K562 (cell line): ENCODE results near the gene DPM2. TPM values are rescaled to one million over a fixed set of nuclear protein-coding genes. Genes with fewer than 3 reads are reported as not detected.

Experiments used
- BACH1 ChIP-seq: fragments of 200-800 bp; sonication (Bioruptor generic); IDR thresholded peaks from 2 replicates; pipeline ENCODE4 v1.6.1; 2016; ENCODE audit warnings: missing genetic modification characterization, missing compliant biosample characterization
- ELF2 ChIP-seq: fragments of 250-450 bp; sonication (Bioruptor Pico); IDR thresholded peaks from 2 replicates; pipeline ENCODE4 v1.5.0; 2021; ENCODE audit warnings: mild to moderate bottlenecking
- ETV6 ChIP-seq, 3 experiments: fragments of 150-350 bp in 1 of 3; sonication (generic) in 1 of 3; formaldehyde crosslinking in 1 of 3; IDR thresholded peaks; 2 replicates each; pipeline versions ENCODE4 v1.6.1 to v1.8.0; 2014 to 2022; ENCODE audit warnings: borderline replicate concordance in 2 of 3, low read depth in 2 of 3, antibody characterized with exemption in 1 of 3, low read length in 1 of 3, mild to moderate bottlenecking in 1 of 3, missing genetic modification reagents in 1 of 3
- FIP1L1 ChIP-seq: fragments of 200-400 bp; formaldehyde crosslinking; IDR thresholded peaks from 2 replicates; pipeline ENCODE4 v1.6.1; 2018; ENCODE audit warnings: mild to moderate bottlenecking, low read depth, low read length; ENCODE audit not compliant: poor library complexity, severe bottlenecking
- FOXP1 ChIP-seq: sonication (generic); formaldehyde crosslinking; IDR thresholded peaks from 2 replicates; pipeline ENCODE4 v1.8.0; 2022; ENCODE audit warnings: mild to moderate bottlenecking, missing genetic modification reagents
- MCM3 ChIP-seq: fragments of 450-650 bp; IDR thresholded peaks from 2 replicates; pipeline ENCODE4 v1.6.1; 2016
- NR4A1 ChIP-seq, 2 experiments: fragments of 250-450 bp in 1 of 2; fragments of 450-650 bp in 1 of 2; sonication (Bioruptor Pico) in 1 of 2; IDR thresholded peaks; 2 replicates each; pipeline versions ENCODE4 v1.4.0 to v1.6.1; 2016 to 2020; ENCODE audit warnings: mild to moderate bottlenecking in 2 of 2, missing compliant biosample characterization in 1 of 2, missing genetic modification characterization in 1 of 2, moderate library complexity in 1 of 2
- RUNX1 ChIP-seq: sonication (generic); IDR thresholded peaks from 2 replicates; pipeline ENCODE4 v1.6.1; 2016; ENCODE audit warnings: antibody characterized with exemption, low read depth
- SMARCA5 ChIP-seq: fragments of 450-650 bp; IDR thresholded peaks from 2 replicates; pipeline ENCODE4 v1.6.1; 2016
- SREBF2 ChIP-seq: sonication (generic); formaldehyde crosslinking; IDR thresholded peaks from 2 replicates; pipeline ENCODE4 v1.4.0; 2020; ENCODE audit warnings: mild to moderate bottlenecking, missing genetic modification reagents
- TBL1XR1 ChIP-seq, 2 experiments: IDR thresholded peaks; 2 replicates each; pipeline ENCODE4 v1.6.1; 2012; ENCODE audit warnings: improper control_type of control experiment in 2 of 2, low read length in 2 of 2, mild to moderate bottlenecking in 1 of 2
- YY1 ChIP-seq, 3 experiments: IDR thresholded peaks; 2 replicates each; pipeline ENCODE4 v1.6.1; 2011; ENCODE audit warnings: low read length in 2 of 3, mild to moderate bottlenecking in 2 of 3, moderate library complexity in 2 of 3, borderline replicate concordance in 1 of 3, control low read depth in 1 of 3, low read depth in 1 of 3; ENCODE audit not compliant: insufficient read depth in 3 of 3, insufficient replicate concordance in 2 of 3, control insufficient read depth in 1 of 3, insufficient read length in 1 of 3; ENCODE audit errors: extremely low read depth in 1 of 3
- ZNF431 ChIP-seq: sonication (generic); formaldehyde crosslinking; IDR thresholded peaks from 2 replicates; pipeline ENCODE4 v1.8.0; 2022; ENCODE audit warnings: mild to moderate bottlenecking, missing genetic modification reagents
- ZNF707 ChIP-seq: fragments of 250-450 bp; sonication (Bioruptor Pico); conservative IDR thresholded peaks from 2 replicates; pipeline ENCODE4 v1.8.0; 2022; ENCODE audit warnings: inconsistent platforms, mild to moderate bottlenecking, moderate library complexity
- polyA plus RNA-seq, 8 experiments: library from polyadenylated mRNA; depleted of rRNA in 4 of 8; stranded (reverse) in 5 of 8; unstranded in 3 of 8; fragments of >200 nt; fragmentation: Nextera tagmentation in 2 of 8; fragmentation: Illumina TruSeq in 1 of 8; extraction: Ambion mirVana in 2 of 8; extraction: Trizol in 1 of 8; gene quantifications; 2 replicates each; pipeline versions ENCODE4 v1.2.1 to v1.2.3, GENCODE V29; 2011 to 2014; ENCODE audit warnings: inconsistent platforms in 1 of 8, missing spikeins in 1 of 8
- total RNA-seq, 7 experiments: library from RNA; depleted of rRNA in 6 of 7; stranded (reverse); fragments of >200 nt in 6 of 7; fragmentation: Illumina TruSeq in 2 of 7; extraction: Trizol in 2 of 7; gene quantifications; 2 replicates each; pipeline versions ENCODE4 v1.2.1 to v1.2.3, GENCODE V29; 2011 to 2021; ENCODE audit warnings: low replicate concordance in 1 of 7
- TF ChIP-seq, protein P1 (sequence below), 2 experiments: fragments of 200-800 bp in 1 of 2; sonication (Bioruptor generic) in 1 of 2; sonication (generic) in 1 of 2; formaldehyde crosslinking in 1 of 2; IDR thresholded peaks in 1 of 2; conservative IDR thresholded peaks in 1 of 2; 2 replicates each; pipeline versions ENCODE4 v1.5.0 to v1.6.1; 2016 to 2020; ENCODE audit warnings: missing compliant biosample characterization in 1 of 2, missing genetic modification characterization in 1 of 2, missing genetic modification reagents in 1 of 2
- TF ChIP-seq, protein P2 (sequence below): fragments of 450-650 bp; IDR thresholded peaks from 2 replicates; pipeline ENCODE4 v1.6.1; 2017; ENCODE audit warnings: mild to moderate bottlenecking, moderate library complexity
- TF ChIP-seq, protein P3 (sequence below): fragments of 450-650 bp; formaldehyde crosslinking; IDR thresholded peaks from 2 replicates; pipeline ENCODE4 v1.4.0; 2022; ENCODE audit warnings: mild to moderate bottlenecking, moderate library complexity
- TF ChIP-seq, protein P4 (sequence below): fragments of 450-650 bp; IDR thresholded peaks from 2 replicates; pipeline ENCODE4 v1.7.1; 2018; ENCODE audit warnings: mild to moderate bottlenecking, low read depth; ENCODE audit not compliant: partially characterized antibody

The DPM2 gene
- total and polyA plus RNA-seq, 9 of the 15 experiments (the other 6 are each of a cell fraction or from before 2014, with no cell fraction given) = 43.5 to 126 (median 71.1) TPM

DNA sequence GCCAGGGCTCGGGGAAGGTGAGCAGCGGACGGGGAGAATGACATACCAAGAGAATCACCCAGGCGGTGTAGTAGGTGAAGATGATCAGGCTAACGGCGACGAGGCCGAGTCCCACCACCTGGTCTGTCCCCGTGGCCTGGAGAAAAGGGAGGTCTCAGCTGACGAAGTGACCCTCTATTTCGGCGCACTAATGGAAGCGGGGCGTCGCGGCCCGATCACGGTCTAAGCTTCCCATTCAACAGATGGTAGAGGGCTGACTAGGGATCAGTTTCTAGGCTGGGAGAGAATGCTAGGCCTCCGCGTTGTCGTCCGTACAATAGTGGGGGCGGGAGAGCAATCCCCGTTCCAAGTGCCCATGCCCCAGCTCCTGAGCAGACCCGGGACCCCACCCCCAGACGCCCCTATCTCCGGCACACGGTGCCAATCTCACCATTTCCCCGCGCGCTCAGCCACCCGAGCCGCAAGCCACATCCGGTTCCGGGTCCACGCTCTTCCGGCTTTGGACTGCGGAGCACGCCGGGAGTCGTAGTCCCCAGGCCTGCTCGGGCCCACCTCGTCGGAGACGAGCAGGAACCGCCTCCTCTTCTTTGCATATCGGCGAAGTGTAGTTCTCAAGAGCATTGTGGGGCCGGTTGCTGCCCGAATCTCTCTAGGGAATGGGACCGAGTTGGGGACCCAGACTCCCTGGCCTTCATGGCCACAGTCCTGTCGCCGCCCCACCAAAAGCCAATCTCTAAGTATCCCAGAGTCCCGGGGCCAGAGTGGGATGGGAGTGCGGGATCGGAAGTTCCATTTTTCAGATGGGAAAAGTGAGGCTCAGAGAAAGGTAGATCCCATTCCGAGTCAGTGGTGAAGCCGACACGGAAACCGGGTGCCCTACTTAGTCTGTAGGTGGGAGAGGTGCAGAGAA is at the start of gene DPM2 (continued):
- no peak for TF ChIP-seq SREBF2 (CRISPR knock-in tag)
- TF ChIP-seq, protein P1, sequence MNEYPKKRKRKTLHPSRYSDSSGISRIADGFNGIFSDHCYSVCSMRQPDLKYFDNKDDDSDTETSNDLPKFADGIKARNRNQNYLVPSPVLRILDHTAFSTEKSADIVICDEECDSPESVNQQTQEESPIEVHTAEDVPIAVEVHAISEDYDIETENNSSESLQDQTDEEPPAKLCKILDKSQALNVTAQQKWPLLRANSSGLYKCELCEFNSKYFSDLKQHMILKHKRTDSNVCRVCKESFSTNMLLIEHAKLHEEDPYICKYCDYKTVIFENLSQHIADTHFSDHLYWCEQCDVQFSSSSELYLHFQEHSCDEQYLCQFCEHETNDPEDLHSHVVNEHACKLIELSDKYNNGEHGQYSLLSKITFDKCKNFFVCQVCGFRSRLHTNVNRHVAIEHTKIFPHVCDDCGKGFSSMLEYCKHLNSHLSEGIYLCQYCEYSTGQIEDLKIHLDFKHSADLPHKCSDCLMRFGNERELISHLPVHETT (CRISPR knock-in tag; conservative IDR thresholded peaks at IDR 0.05 in 1 of 2, IDR thresholded peaks at IDR 0.05 in 1 of 2) = peak in 1 of 2 experiments; percentile 69; a peak in 2 of 4 replicates
- TF ChIP-seq, protein P2, sequence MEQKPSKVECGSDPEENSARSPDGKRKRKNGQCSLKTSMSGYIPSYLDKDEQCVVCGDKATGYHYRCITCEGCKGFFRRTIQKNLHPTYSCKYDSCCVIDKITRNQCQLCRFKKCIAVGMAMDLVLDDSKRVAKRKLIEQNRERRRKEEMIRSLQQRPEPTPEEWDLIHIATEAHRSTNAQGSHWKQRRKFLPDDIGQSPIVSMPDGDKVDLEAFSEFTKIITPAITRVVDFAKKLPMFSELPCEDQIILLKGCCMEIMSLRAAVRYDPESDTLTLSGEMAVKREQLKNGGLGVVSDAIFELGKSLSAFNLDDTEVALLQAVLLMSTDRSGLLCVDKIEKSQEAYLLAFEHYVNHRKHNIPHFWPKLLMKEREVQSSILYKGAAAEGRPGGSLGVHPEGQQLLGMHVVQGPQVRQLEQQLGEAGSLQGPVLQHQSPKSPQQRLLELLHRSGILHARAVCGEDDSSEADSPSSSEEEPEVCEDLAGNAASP = no peak
- TF ChIP-seq SMARCA5 = peak; percentile 87
- TF ChIP-seq MCM3 = no peak
- no peak for TF ChIP-seq ETV6 (IDR thresholded peaks at IDR 0.05; ENCODE audit: borderline replicate concordance in 1 of 2, low read depth in 2 of 2, low read length in 1 of 2)
- TF ChIP-seq ETV6 (CRISPR knock-in tag; IDR thresholded peaks at IDR 0.05; ENCODE audit: borderline replicate concordance) = no peak
- peak; percentile 55 to 56; a peak in 2 of 4 replicates for TF ChIP-seq TBL1XR1 (IDR thresholded peaks at IDR 0.05; ENCODE audit: low read length in 2 of 2)
- peak; percentile 11 for TF ChIP-seq FIP1L1
- TF ChIP-seq NR4A1 (CRISPR knock-in tag; IDR thresholded peaks at IDR 0.05) = no peak; the same call in 1 of the 2 replicates
- TF ChIP-seq NR4A1 (tag; IDR thresholded peaks at IDR 0.05) = no peak
- TF ChIP-seq, protein P3, sequence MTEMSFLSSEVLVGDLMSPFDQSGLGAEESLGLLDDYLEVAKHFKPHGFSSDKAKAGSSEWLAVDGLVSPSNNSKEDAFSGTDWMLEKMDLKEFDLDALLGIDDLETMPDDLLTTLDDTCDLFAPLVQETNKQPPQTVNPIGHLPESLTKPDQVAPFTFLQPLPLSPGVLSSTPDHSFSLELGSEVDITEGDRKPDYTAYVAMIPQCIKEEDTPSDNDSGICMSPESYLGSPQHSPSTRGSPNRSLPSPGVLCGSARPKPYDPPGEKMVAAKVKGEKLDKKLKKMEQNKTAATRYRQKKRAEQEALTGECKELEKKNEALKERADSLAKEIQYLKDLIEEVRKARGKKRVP (CRISPR knock-in tag) = no peak
- peak; percentile 92 for TF ChIP-seq ELF2 (CRISPR knock-in tag)
- no peak for TF ChIP-seq ZNF431 (CRISPR knock-in tag)
- TF ChIP-seq BACH1 (tag) = no peak
- TF ChIP-seq, protein P4, sequence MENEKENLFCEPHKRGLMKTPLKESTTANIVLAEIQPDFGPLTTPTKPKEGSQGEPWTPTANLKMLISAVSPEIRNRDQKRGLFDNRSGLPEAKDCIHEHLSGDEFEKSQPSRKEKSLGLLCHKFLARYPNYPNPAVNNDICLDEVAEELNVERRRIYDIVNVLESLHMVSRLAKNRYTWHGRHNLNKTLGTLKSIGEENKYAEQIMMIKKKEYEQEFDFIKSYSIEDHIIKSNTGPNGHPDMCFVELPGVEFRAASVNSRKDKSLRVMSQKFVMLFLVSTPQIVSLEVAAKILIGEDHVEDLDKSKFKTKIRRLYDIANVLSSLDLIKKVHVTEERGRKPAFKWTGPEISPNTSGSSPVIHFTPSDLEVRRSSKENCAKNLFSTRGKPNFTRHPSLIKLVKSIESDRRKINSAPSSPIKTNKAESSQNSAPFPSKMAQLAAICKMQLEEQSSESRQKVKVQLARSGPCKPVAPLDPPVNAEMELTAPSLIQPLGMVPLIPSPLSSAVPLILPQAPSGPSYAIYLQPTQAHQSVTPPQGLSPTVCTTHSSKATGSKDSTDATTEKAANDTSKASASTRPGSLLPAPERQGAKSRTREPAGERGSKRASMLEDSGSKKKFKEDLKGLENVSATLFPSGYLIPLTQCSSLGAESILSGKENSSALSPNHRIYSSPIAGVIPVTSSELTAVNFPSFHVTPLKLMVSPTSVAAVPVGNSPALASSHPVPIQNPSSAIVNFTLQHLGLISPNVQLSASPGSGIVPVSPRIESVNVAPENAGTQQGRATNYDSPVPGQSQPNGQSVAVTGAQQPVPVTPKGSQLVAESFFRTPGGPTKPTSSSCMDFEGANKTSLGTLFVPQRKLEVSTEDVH = peak; percentile 98
- TF ChIP-seq RUNX1 = peak; percentile 35; the same call in 1 of the 2 replicates
- no peak for TF ChIP-seq ZNF707 (CRISPR knock-in tag)
- TF ChIP-seq FOXP1 (CRISPR knock-in tag) = peak; percentile 68; the same call in 1 of the 2 replicates
- TF ChIP-seq YY1 (IDR thresholded peaks at IDR 0.05; ENCODE audit: borderline replicate concordance in 1 of 3, control insufficient read depth in 1 of 3, extremely low read depth in 1 of 3, insufficient read depth in 3 of 3, insufficient read length in 1 of 3, insufficient replicate concordance in 2 of 3, low read depth in 1 of 3, low read length in 2 of 3) = peak in 2 of 3 experiments; percentile 17 to 52
